VCaP (cell line): ENCODE results near the gene CCBE1.

Source experiments
- H3K27ac ChIP-seq: fragments of 450-650 bp; 2 replicates; pipeline ENCODE4 v1.5.1; 2017
- TF ChIP-seq, protein P1 (sequence below): fragments of 450-650 bp; conservative IDR thresholded peaks from 2 replicates; pipeline ENCODE4 v1.5.1; 2017; ENCODE audit warnings: mild to moderate bottlenecking, moderate library complexity

CCBE1 gene

GRCh38 chr18:59461171-59461570 lies 236.1 kb downstream of the CCBE1 start:
- TF ChIP-seq, protein P1, sequence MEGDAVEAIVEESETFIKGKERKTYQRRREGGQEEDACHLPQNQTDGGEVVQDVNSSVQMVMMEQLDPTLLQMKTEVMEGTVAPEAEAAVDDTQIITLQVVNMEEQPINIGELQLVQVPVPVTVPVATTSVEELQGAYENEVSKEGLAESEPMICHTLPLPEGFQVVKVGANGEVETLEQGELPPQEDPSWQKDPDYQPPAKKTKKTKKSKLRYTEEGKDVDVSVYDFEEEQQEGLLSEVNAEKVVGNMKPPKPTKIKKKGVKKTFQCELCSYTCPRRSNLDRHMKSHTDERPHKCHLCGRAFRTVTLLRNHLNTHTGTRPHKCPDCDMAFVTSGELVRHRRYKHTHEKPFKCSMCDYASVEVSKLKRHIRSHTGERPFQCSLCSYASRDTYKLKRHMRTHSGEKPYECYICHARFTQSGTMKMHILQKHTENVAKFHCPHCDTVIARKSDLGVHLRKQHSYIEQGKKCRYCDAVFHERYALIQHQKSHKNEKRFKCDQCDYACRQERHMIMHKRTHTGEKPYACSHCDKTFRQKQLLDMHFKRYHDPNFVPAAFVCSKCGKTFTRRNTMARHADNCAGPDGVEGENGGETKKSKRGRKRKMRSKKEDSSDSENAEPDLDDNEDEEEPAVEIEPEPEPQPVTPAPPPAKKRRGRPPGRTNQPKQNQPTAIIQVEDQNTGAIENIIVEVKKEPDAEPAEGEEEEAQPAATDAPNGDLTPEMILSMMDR = no peak
- no peak overlapping the region for H3K27ac ChIP-seq

GRCh38 chr18:59460072-59460420 lies 237.2 kb downstream of the CCBE1 start:
- H3K27ac ChIP-seq = no peak overlapping the region
- TF ChIP-seq, protein P1 = no peak

- no peak overlapping the region for H3K27ac ChIP-seq
- TF ChIP-seq, protein P1 = peak; percentile 76
These were observed 237.7 kb downstream of the CCBE1 start for GRCh38 chr18:59459369-59460071.

DNA sequence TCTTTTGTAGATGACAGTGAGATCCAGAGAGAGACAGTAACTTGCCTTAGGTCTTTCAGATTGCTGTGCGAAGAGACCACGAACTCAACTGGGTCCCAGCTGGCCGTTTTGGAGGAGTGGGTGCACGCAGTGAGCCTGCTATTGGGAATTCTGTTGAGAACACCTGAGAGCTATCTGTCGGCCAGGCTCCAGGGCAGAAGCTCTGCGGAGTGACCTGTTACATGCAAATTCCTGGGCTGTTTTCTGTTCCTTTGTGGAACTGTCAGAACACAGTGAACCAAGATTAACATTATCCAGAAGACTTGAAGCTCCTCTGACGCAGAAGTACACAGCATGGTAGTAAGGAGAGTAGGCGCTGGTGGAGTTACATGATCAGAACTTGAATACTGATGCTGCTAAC lies 238.6 kb downstream of the CCBE1 start:
- TF ChIP-seq, protein P1 = no peak
- no peak overlapping the region for H3K27ac ChIP-seq

DNA sequence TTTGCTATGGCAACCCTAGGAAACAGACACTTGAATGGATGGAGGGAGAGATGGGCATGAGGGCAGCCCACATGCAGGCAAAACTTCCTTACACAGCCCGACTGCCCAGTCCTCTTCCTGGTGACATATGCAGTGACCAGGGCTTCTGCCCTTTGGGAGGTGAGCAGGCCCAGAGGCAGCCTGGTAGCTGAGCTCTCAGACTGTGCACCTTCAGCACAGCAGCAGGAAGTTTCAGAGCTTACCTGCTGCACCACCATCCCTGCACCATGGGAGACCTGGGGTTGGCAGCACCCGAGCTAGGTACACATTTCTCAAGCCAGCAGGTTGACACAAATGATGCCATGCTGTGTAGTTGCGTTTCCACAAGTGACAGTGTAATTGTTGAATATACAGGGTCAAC lies 240.6 kb downstream of the CCBE1 start:
- no peak overlapping the region for H3K27ac ChIP-seq

GRCh38 chr18:59455728-59456276 lies 241.4 kb downstream of the CCBE1 start:
- no peak overlapping the region for H3K27ac ChIP-seq
- TF ChIP-seq, protein P1 = no peak

More for the DNA sequence above, 240.6 kb downstream of the CCBE1 start:
- TF ChIP-seq, protein P1 = no peak

- H3K27ac ChIP-seq = no peak overlapping the region
- TF ChIP-seq, protein P1 = no peak
These were observed 242.1 kb downstream of the CCBE1 start for GRCh38 chr18:59454909-59455727.
